Iris pigment epithelial cell (primary cell): ENCODE measurements around the gene NR4A1.
"Not testable (repeated sequence)": the region's sequence is repeated elsewhere in the genome, so short reads cannot be mapped to it uniquely, and the experiment has no call there.

ENCODE experiments used
- DNase-seq: peaks from one replicate; pipeline ENCODE4 v3.0.0-alpha.2; 2011; ENCODE audit warnings: low read depth

Gene NR4A1

DNA sequence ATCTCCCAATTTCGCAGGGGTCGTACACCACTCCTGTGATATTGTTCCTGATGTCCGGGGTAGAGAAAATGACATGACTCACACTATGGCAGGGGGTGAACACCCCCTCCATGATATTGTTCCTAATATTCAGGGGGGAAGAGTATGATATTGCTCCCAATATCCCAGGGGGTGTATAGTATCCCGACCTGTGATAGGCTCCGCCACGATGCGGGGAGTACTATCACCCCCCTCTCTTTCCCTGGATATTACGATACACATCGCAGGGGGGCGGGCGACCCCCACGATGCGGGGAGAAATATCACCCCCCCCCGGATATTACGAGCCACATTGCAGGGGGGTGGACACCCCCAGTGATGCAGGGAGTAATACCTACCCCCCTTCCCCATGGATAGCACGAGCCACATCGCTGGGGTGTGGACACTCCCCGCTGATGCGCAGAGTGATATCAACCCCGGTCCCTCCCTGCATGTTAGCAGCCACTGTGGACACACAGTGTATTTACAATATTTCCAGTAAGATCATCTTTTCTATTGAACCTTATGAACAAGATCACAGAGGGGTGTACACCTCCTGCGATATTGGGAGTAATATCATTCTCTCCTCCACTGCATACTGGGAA, 45.9 kb downstream of the NR4A1 start:
- DNase-seq = no peak

DNA sequence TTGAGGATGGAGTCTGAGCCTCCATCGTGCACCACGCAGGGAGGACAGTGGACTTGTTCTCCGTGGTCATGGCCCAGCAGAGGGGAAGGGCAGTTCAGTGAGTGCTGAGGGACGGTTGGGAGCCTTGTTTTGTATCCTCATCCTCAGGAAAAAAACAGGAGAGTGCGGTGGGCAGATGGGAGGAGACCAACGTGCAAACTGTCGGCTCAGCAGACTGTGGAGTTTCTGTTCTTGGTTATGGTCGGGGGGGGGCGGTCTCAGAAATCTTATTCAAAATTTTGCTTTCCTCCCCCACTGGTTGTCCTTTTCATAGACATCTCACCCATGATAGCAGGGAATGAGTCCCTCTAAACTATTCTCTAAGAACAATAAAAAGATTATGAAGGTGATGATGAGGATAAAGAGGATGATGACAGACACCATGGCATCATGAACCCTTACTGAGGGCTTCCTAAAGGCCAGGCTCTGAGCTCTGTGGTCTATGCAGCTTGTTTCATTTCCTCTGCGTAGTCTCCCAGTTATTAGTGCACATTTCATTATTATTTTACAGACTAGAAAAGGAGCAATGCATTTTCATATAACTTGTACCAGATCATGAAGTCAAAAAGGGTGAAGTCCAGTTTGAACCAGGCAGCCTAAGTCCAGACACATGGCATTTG, 53.3 kb downstream of the NR4A1 start:
- not testable (repeated sequence) for DNase-seq
